NCI-H446 (cell line): ENCODE data around the gene PPT1.
A peak's percentile ranks its signal among the peaks of the same experiment; 100 is the strongest.
"Not testable (repeated sequence)": the region's sequence is repeated elsewhere in the genome, so short reads cannot be mapped to it uniquely, and the experiment has no call there.

Experiments used
- DNase-seq, 2 experiments: peaks; one replicate each; lab custom pipeline; 2025; lab: John Stamatoyannopoulos, UW

The PPT1 gene

GRCh38 chr1:40057310-40058030 lies 39.6 kb downstream of the PPT1 start:
- DNase-seq = no peak

GRCh38 chr1:40056519-40057309 lies 40.3 kb downstream of the PPT1 start:
- no peak for DNase-seq

GRCh38 chr1:40053138-40053887 lies 43.7 kb downstream of the PPT1 start:
- no peak for DNase-seq

- no peak for DNase-seq
Measured at GRCh38 chr1:40050863-40051262, 46.2 kb downstream of the PPT1 start.

- DNase-seq = no peak
Measured at GRCh38 chr1:40049725-40050124, 47.3 kb downstream of the PPT1 start.

- no peak for DNase-seq
Measured at GRCh38 chr1:40047769-40048168, 49.3 kb downstream of the PPT1 start.

- no peak for DNase-seq
Measured at GRCh38 chr1:40047276-40047675, 49.8 kb downstream of the PPT1 start.

- DNase-seq = no peak
Measured at GRCh38 chr1:40045766-40046165, 51.3 kb downstream of the PPT1 start.

- no peak for DNase-seq
Measured at GRCh38 chr1:40045182-40045581, 51.9 kb downstream of the PPT1 start.

GRCh38 chr1:40044110-40044509 lies 52.9 kb downstream of the PPT1 start:
- DNase-seq = no peak

GRCh38 chr1:40042341-40042740 lies 54.7 kb downstream of the PPT1 start:
- DNase-seq = no peak

- no peak for DNase-seq
Measured at GRCh38 chr1:40041466-40041838, 55.6 kb downstream of the PPT1 start.

GRCh38 chr1:40040511-40041465 lies 56.3 kb downstream of the PPT1 start, which contains the start of gene CAP1:
Gene CAP1 (plus strand): TSS chr1:40040729. CDS start chr1:40059347, 18,618 bp downstream.
- peak; percentile 97 to 99 for DNase-seq

- peak; percentile 79 to 84 for DNase-seq
Measured at GRCh38 chr1:40039757-40040510, 57.1 kb downstream of the PPT1 start.

GRCh38 chr1:40039245-40039756 lies 57.8 kb downstream of the PPT1 start:
- peak; percentile 91 to 92 for DNase-seq

- DNase-seq = no peak
Measured at GRCh38 chr1:40038697-40039096, 58.4 kb downstream of the PPT1 start.

- not testable (repeated sequence) for DNase-seq
Measured at GRCh38 chr1:40037254-40037653, 59.8 kb downstream of the PPT1 start.

GRCh38 chr1:40036574-40036973 lies 60.5 kb downstream of the PPT1 start:
- DNase-seq = peak; percentile 91 to 94

- DNase-seq = no peak
Measured at GRCh38 chr1:40034869-40035268, 62.2 kb downstream of the PPT1 start.

GRCh38 chr1:40032240-40032891 lies 64.7 kb downstream of the PPT1 start:
- DNase-seq = peak; percentile 21 to 77
